HepG2 (cell line): Measurements from ENCODE around the gene UBE2O. TPM values are rescaled to one million over a fixed set of nuclear protein-coding genes. Genes with fewer than 3 reads are reported as not detected.

ENCODE experiments used
- CENPT ChIP-seq: sonication (generic); formaldehyde crosslinking; IDR thresholded peaks from 2 replicates; pipeline ENCODE4 v1.8.0; 2022; ENCODE audit warnings: low read depth, mild to moderate bottlenecking, moderate library complexity, missing genetic modification reagents
- DMAP1 ChIP-seq: IDR thresholded peaks from 2 replicates; pipeline ENCODE4 v1.6.1; 2016
- ESRRA ChIP-seq: sonication (generic); formaldehyde crosslinking; IDR thresholded peaks from 2 replicates; pipeline ENCODE4 v1.5.1; 2020; ENCODE audit warnings: mild to moderate bottlenecking, low read depth, missing genetic modification reagents
- FOXO4 ChIP-seq: sonication (generic); formaldehyde crosslinking; conservative IDR thresholded peaks from 2 replicates; pipeline ENCODE4 v1.8.1; 2023; ENCODE audit warnings: missing genetic modification reagents
- KDM2A ChIP-seq: sonication (generic); formaldehyde crosslinking; IDR thresholded peaks from 2 replicates; pipeline ENCODE4 v1.4.0; 2020; ENCODE audit warnings: low read depth, missing genetic modification reagents, borderline replicate concordance
- KLF16 ChIP-seq, 2 experiments: sonication (generic) in 1 of 2; formaldehyde crosslinking in 1 of 2; IDR thresholded peaks; 2 replicates each; pipeline versions ENCODE4 v1.6.1 to v1.8.0; 2016 to 2023; ENCODE audit warnings: missing genetic modification reagents in 2 of 2, missing compliant biosample characterization in 1 of 2
- MYNN ChIP-seq: sonication (generic); formaldehyde crosslinking; IDR thresholded peaks from 2 replicates; pipeline ENCODE4 v1.4.0; 2020; ENCODE audit warnings: mild to moderate bottlenecking, low read depth, missing genetic modification reagents
- ZBTB26 ChIP-seq: IDR thresholded peaks from 2 replicates; pipeline ENCODE4 v1.6.1; 2016; ENCODE audit warnings: missing compliant biosample characterization, missing genetic modification reagents, borderline replicate concordance
- ZMYM3 ChIP-seq: sonication (generic); formaldehyde crosslinking; IDR thresholded peaks from 2 replicates; pipeline ENCODE4 v1.5.1; 2020; ENCODE audit warnings: mild to moderate bottlenecking, missing genetic modification reagents
- ZNF335 ChIP-seq: sonication (generic); formaldehyde crosslinking; IDR thresholded peaks from 2 replicates; pipeline ENCODE4 v1.4.0; 2020; ENCODE audit warnings: missing genetic modification reagents
- ZNF75D ChIP-seq: sonication (generic); formaldehyde crosslinking; IDR thresholded peaks from 2 replicates; pipeline ENCODE4 v1.8.1; 2023; ENCODE audit warnings: missing genetic modification reagents, mild to moderate bottlenecking, borderline replicate concordance
- ZNF777 ChIP-seq: sonication (generic); formaldehyde crosslinking; IDR thresholded peaks from 2 replicates; pipeline ENCODE4 v1.4.0; 2020; ENCODE audit warnings: missing genetic modification reagents
- ZSCAN25 ChIP-seq: sonication (generic); formaldehyde crosslinking; IDR thresholded peaks from 2 replicates; pipeline ENCODE4 v1.8.0; 2022; ENCODE audit warnings: mild to moderate bottlenecking, missing genetic modification reagents
- polyA plus RNA-seq, 8 experiments: library from polyadenylated mRNA; depleted of rRNA in 3 of 8; stranded (reverse) in 7 of 8; unstranded in 1 of 8; fragments of >200 nt; fragmentation: Illumina TruSeq in 4 of 8; extraction: Trizol in 4 of 8; gene quantifications; 2 replicates each; pipeline versions ENCODE4 v1.2.1 to v1.2.3, GENCODE V29; 2011 to 2016; ENCODE audit warnings: low read depth in 4 of 8, missing spikeins in 1 of 8, mixed read lengths in 1 of 8; ENCODE audit not compliant: insufficient read depth in 1 of 8
- total RNA-seq, 5 experiments: library from RNA; depleted of rRNA; stranded (reverse); fragments of >200 nt; fragmentation: Illumina TruSeq; extraction: Trizol; gene quantifications; 2 replicates each; pipeline ENCODE4 v1.2.3, GENCODE V29; 2016; ENCODE audit warnings: low read depth in 1 of 5
- TF ChIP-seq, protein P1 (sequence below): sonication (generic); formaldehyde crosslinking; IDR thresholded peaks from 2 replicates; pipeline ENCODE4 v1.5.0; 2020; ENCODE audit warnings: mild to moderate bottlenecking, missing genetic modification reagents, moderate library complexity
- TF ChIP-seq, protein P2 (sequence below): IDR thresholded peaks from 2 replicates; pipeline ENCODE4 v1.6.1; 2012; ENCODE audit warnings: inconsistent platforms
- TF ChIP-seq, protein P3 (sequence below): sonication (generic); formaldehyde crosslinking; IDR thresholded peaks from 2 replicates; pipeline ENCODE4 v1.4.0; 2020; ENCODE audit warnings: missing genetic modification reagents, borderline replicate concordance
- TF ChIP-seq, protein P4 (sequence below): sonication (generic); formaldehyde crosslinking; IDR thresholded peaks from 2 replicates; pipeline ENCODE4 v1.9.0; 2022; ENCODE audit warnings: low read depth, missing genetic modification reagents

UBE2O gene
- total and polyA plus RNA-seq, 2 of the 13 experiments (the other 11 are each of a cell fraction or from before 2014, with no cell fraction given), result 21.5 to 23.5 TPM

GRCh38 chr17:76408037-76408849 is 44.7 kb downstream of the UBE2O start (continued):
- TF ChIP-seq, protein P1, sequence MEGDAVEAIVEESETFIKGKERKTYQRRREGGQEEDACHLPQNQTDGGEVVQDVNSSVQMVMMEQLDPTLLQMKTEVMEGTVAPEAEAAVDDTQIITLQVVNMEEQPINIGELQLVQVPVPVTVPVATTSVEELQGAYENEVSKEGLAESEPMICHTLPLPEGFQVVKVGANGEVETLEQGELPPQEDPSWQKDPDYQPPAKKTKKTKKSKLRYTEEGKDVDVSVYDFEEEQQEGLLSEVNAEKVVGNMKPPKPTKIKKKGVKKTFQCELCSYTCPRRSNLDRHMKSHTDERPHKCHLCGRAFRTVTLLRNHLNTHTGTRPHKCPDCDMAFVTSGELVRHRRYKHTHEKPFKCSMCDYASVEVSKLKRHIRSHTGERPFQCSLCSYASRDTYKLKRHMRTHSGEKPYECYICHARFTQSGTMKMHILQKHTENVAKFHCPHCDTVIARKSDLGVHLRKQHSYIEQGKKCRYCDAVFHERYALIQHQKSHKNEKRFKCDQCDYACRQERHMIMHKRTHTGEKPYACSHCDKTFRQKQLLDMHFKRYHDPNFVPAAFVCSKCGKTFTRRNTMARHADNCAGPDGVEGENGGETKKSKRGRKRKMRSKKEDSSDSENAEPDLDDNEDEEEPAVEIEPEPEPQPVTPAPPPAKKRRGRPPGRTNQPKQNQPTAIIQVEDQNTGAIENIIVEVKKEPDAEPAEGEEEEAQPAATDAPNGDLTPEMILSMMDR, result peak; percentile 97
- TF ChIP-seq ZNF75D (no peak), KLF16 (CRISPR knock-in tag; IDR thresholded peaks at IDR 0.05) (0 out of 4 replicates have a peak, but pooled peaks of 1 of the 2 experiments have one; percentile 23), ZNF335 (CRISPR knock-in tag) (no peak), ZSCAN25 (CRISPR knock-in tag) (no peak), ZNF777 (CRISPR knock-in tag) (no peak), KDM2A (CRISPR knock-in tag) (peak; percentile 46; the same call in 1 of the 2 replicates), CENPT (CRISPR knock-in tag) (no peak), ZMYM3 (peak; percentile 80; the same call in 1 of the 2 replicates), DMAP1 (no peak), ESRRA (CRISPR knock-in tag) (0 out of 2 replicates have a peak, but pooled peaks have one; percentile 48), ZBTB26 (no peak), FOXO4 (CRISPR knock-in tag) (no peak), MYNN (CRISPR knock-in tag) (peak; percentile 71; the same call in 1 of the 2 replicates)
- TF ChIP-seq, protein P2, sequence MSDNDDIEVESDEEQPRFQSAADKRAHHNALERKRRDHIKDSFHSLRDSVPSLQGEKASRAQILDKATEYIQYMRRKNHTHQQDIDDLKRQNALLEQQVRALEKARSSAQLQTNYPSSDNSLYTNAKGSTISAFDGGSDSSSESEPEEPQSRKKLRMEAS, result no peak
- TF ChIP-seq, protein P3, sequence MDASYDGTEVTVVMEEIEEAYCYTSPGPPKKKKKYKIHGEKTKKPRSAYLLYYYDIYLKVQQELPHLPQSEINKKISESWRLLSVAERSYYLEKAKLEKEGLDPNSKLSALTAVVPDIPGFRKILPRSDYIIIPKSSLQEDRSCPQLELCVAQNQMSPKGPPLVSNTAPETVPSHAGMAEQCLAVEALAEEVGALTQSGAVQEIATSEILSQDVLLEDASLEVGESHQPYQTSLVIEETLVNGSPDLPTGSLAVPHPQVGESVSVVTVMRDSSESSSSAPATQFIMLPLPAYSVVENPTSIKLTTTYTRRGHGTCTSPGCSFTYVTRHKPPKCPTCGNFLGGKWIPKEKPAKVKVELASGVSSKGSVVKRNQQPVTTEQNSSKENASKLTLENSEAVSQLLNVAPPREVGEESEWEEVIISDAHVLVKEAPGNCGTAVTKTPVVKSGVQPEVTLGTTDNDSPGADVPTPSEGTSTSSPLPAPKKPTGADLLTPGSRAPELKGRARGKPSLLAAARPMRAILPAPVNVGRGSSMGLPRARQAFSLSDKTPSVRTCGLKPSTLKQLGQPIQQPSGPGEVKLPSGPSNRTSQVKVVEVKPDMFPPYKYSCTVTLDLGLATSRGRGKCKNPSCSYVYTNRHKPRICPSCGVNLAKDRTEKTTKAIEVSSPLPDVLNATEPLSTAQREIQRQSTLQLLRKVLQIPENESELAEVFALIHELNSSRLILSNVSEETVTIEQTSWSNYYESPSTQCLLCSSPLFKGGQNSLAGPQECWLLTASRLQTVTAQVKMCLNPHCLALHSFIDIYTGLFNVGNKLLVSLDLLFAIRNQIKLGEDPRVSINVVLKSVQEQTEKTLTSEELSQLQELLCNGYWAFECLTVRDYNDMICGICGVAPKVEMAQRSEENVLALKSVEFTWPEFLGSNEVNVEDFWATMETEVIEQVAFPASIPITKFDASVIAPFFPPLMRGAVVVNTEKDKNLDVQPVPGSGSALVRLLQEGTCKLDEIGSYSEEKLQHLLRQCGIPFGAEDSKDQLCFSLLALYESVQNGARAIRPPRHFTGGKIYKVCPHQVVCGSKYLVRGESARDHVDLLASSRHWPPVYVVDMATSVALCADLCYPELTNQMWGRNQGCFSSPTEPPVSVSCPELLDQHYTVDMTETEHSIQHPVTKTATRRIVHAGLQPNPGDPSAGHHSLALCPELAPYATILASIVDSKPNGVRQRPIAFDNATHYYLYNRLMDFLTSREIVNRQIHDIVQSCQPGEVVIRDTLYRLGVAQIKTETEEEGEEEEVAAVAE (CRISPR knock-in tag), result no peak
- TF ChIP-seq, protein P4, sequence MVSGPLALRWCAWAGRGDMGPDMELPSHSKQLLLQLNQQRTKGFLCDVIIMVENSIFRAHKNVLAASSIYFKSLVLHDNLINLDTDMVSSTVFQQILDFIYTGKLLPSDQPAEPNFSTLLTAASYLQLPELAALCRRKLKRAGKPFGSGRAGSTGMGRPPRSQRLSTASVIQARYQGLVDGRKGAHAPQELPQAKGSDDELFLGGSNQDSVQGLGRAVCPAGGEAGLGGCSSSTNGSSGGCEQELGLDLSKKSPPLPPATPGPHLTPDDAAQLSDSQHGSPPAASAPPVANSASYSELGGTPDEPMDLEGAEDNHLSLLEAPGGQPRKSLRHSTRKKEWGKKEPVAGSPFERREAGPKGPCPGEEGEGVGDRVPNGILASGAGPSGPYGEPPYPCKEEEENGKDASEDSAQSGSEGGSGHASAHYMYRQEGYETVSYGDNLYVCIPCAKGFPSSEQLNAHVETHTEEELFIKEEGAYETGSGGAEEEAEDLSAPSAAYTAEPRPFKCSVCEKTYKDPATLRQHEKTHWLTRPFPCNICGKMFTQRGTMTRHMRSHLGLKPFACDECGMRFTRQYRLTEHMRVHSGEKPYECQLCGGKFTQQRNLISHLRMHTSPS (CRISPR knock-in tag), result no peak
